Prostate gland (tissue), 2 donors: ENCODE data around the gene AKIRIN2. TPM values are rescaled to one million over a fixed set of nuclear protein-coding genes. Genes with fewer than 3 reads are reported as not detected.

ENCODE experiments used
- DNase-seq: peaks from one replicate; pipeline ENCODE4 v3.0.0-alpha.2; 2019; ENCODE audit warnings: low spot score
- H3K27ac ChIP-seq, 2 donors: fragments of 200-600 bp; sonication (generic); 2 replicates each; pipeline ENCODE4 v1.5.1; 2017 to 2019
- H3K27me3 ChIP-seq: fragments of 200-600 bp; sonication (generic); replicated peaks from 2 replicates; pipeline ENCODE4 v1.5.1; 2019; ENCODE audit not compliant: insufficient read depth
- H3K36me3 ChIP-seq, 2 donors: fragments of 200-600 bp; sonication (generic); 1 replicate in 1 of 2; 2 replicates in 1 of 2; pipeline versions ENCODE4 v1.5.1 to v1.8.1; 2017 to 2019
- H3K4me1 ChIP-seq: fragments of 200-600 bp; sonication (generic); replicated peaks from 2 replicates; pipeline ENCODE4 v1.5.1; 2019
- H3K4me3 ChIP-seq, 2 donors: fragments of 200-600 bp; sonication (generic); 2 replicates each; pipeline ENCODE4 v1.5.1; 2017 to 2019
- H3K9me3 ChIP-seq: fragments of 200-600 bp; sonication (generic); 2 replicates; pipeline ENCODE4 v1.5.1; 2017
- POLR2A ChIP-seq: fragments of 450-650 bp; IDR thresholded peaks from one replicate; pipeline ENCODE4 v1.6.1; 2016; ENCODE audit warnings: antibody characterized with exemption, mild to moderate bottlenecking
- POLR2AphosphoS5 ChIP-seq: sonication (generic); formaldehyde crosslinking; IDR thresholded peaks from one replicate; pipeline ENCODE4 v1.6.1; 2017; ENCODE audit warnings: antibody characterized with exemption
- WGBS: methylation state at CpG from one replicate; pipeline ENCODE4 v1.1.5; 2018; 5-methylcytosine and 5-hydroxymethylcytosine counted together
- intact Hi-C: fragments of 100-400 bp; cut with DNase I; formaldehyde crosslinking; loops from one replicate; pipeline ENCODE4 v1.14.2; 2022
- total RNA-seq, 2 donors: library from RNA; depleted of rRNA; stranded (reverse); fragments of >200 nt; gene quantifications; one replicate each; pipeline ENCODE4 v1.1.0, GENCODE V29; 2016
- TF ChIP-seq, protein P1 (sequence below), 4 experiments: fragments of 200-600 bp in 2 of 4; fragments of 450-650 bp in 2 of 4; sonication (generic) in 2 of 4; IDR thresholded peaks; 1 replicate in 3 of 4; 2 replicates in 1 of 4; pipeline ENCODE4 v1.5.1; 2016 to 2019; ENCODE audit warnings: antibody characterized with exemption in 4 of 4, mild to moderate bottlenecking in 2 of 4, moderate library complexity in 2 of 4

Gene AKIRIN2
- total RNA-seq, 2 donors from 2014 or later, result 28.4 to 44.1 TPM

- TF ChIP-seq, protein P1, sequence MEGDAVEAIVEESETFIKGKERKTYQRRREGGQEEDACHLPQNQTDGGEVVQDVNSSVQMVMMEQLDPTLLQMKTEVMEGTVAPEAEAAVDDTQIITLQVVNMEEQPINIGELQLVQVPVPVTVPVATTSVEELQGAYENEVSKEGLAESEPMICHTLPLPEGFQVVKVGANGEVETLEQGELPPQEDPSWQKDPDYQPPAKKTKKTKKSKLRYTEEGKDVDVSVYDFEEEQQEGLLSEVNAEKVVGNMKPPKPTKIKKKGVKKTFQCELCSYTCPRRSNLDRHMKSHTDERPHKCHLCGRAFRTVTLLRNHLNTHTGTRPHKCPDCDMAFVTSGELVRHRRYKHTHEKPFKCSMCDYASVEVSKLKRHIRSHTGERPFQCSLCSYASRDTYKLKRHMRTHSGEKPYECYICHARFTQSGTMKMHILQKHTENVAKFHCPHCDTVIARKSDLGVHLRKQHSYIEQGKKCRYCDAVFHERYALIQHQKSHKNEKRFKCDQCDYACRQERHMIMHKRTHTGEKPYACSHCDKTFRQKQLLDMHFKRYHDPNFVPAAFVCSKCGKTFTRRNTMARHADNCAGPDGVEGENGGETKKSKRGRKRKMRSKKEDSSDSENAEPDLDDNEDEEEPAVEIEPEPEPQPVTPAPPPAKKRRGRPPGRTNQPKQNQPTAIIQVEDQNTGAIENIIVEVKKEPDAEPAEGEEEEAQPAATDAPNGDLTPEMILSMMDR (IDR thresholded peaks at IDR 0.05), result no peak
- TF ChIP-seq POLR2A (no peak), POLR2AphosphoS5 (no peak)
- Histone ChIP-seq H3K4me1 (no peaks in the 10 kb centered on the region), H3K36me3 (no peaks in the 10 kb centered on the region), H3K9me3 (no peaks in the 10 kb centered on the region), H3K4me3 (no peak overlapping the region), H3K27ac (no peak overlapping the region), H3K27me3 (no peaks in the 10 kb centered on the region)
- no peak for DNase-seq
- 85% methylated on average over 2 of the region's 2 CpGs for WGBS
- intact Hi-C loops, result no loop called here
Measured at GRCh38 chr6:87672641-87673040, 29.4 kb downstream of the AKIRIN2 start.

DNA sequence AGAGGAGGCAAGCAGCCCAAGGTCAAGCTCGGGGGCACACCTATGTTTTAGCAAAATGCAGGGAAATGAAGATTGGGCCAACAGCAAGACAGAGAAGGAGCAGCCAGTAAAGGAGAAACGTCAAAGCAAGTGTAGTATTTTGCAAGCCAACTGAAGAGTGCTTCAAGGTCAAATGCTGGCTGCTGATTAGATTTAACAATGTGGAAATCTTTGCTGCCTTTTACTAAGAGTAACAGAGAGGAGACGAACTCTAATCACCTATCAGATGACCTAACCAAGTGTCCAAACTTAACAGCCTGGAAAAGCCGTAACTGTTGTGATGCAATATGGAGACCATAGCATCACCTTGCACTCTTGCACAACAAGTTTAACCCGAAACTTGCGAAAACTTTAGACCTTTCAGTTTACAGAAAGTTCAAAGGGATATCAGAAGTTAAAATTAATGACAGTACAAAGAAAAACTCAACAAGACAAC lies 30.4 kb downstream of the AKIRIN2 start:
- H3K27ac ChIP-seq, result no peak overlapping the region
- no peaks in the 10 kb centered on the region for H3K4me1 ChIP-seq
- no peaks in the 10 kb centered on the region for H3K27me3 ChIP-seq
- TF ChIP-seq POLR2AphosphoS5, result no peak
- TF ChIP-seq, protein P1 (IDR thresholded peaks at IDR 0.05), result no peak
- TF ChIP-seq POLR2A, result no peak
- H3K36me3 ChIP-seq, result no peaks in the 10 kb centered on the region
- DNase-seq, result no peak
- intact Hi-C loops, result no loop called here
- H3K4me3 ChIP-seq, result no peak overlapping the region
- 79% methylated on average over 6 of the region's 6 CpGs for WGBS
- no peaks in the 10 kb centered on the region for H3K9me3 ChIP-seq

DNA sequence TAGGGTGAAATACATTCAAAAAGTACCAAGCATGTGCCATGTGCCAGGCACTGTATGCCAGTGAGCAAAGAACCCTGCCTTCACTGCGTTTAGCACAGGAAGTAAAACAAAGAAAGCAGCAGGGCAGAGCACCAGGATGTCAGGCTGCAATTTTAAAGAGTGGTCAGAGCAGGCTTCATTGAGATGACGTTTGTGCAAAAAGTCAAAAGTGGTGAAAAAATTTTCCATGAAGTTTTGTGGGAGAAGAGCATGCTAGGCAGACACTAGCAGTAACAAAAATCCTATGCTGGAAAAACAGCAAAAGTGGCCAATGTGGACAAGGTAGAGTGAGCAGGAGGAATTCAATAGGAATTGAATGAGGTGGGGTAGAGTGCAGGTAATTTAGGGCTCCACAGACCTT lies 31.3 kb downstream of the AKIRIN2 start:
- Histone ChIP-seq H3K4me1 (no peaks in the 10 kb centered on the region), H3K9me3 (no peaks in the 10 kb centered on the region), H3K36me3 (no peaks in the 10 kb centered on the region), H3K4me3 (no peak overlapping the region), H3K27me3 (no peaks in the 10 kb centered on the region), H3K27ac (no peak overlapping the region)
- DNase-seq, result no peak
- no peak for TF ChIP-seq POLR2A
- TF ChIP-seq POLR2AphosphoS5, result no peak
- TF ChIP-seq, protein P1 (IDR thresholded peaks at IDR 0.05), result no peak
- 30% methylated on average over 2 of the region's 2 CpGs for WGBS
- intact Hi-C loops, result no loop called here

- H3K9me3 ChIP-seq, result no peaks in the 10 kb centered on the region
- DNase-seq, result no peak
- no peak overlapping the region for H3K4me3 ChIP-seq
- intact Hi-C loops, result no loop called here
- no peaks in the 10 kb centered on the region for H3K36me3 ChIP-seq
- TF ChIP-seq POLR2AphosphoS5 (no peak), POLR2A (no peak)
- TF ChIP-seq, protein P1 (IDR thresholded peaks at IDR 0.05), result no peak
- 52% methylated on average over 3 of the region's 3 CpGs for WGBS
- H3K27ac ChIP-seq, result no peak overlapping the region
- H3K27me3 ChIP-seq, result no peaks in the 10 kb centered on the region
- H3K4me1 ChIP-seq, result no peaks in the 10 kb centered on the region
Measured at GRCh38 chr6:87669051-87669450, 33.0 kb downstream of the AKIRIN2 start.

DNA sequence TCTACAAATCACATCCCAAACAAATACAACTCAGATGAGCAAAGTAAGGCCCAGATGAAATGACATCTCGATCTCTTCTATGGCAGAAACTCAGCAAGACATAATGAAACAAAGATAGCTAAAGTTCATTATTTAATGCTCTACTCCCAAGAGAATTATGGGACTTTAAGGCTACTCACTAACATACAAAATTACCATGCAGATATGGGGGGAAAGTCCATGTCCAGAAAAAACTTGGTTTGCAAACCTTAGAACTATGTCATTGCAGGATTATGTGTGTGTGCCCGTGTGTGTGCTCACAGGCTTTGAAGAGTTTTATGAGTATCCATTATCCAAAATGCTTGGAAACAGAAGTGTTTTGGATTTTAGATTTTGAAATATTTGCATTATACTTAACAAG lies 34.0 kb downstream of the AKIRIN2 start:
- no peak overlapping the region for H3K27ac ChIP-seq
- 65% methylated on average over 2 of the region's 2 CpGs for WGBS
- H3K36me3 ChIP-seq, result no peaks in the 10 kb centered on the region
- H3K9me3 ChIP-seq, result no peaks in the 10 kb centered on the region
- no peak for DNase-seq
- H3K4me1 ChIP-seq, result no peaks in the 10 kb centered on the region
- H3K27me3 ChIP-seq, result no peaks in the 10 kb centered on the region
- intact Hi-C loops, result no loop called here
- TF ChIP-seq POLR2A (no peak), POLR2AphosphoS5 (no peak)
- TF ChIP-seq, protein P1 (IDR thresholded peaks at IDR 0.05), result no peak
- H3K4me3 ChIP-seq, result no peak overlapping the region
